Omental fat pad (tissue), 4 donors: ENCODE results near the gene TCEA3. TPM values are rescaled to one million over a fixed set of nuclear protein-coding genes. Genes with fewer than 3 reads are reported as not detected.

Experiments used
- ATAC-seq: fragments of 150-250 bp; one replicate; pipeline ENCODE4 v1.9.1; 2016; ENCODE audit warnings: mild to moderate bottlenecking, moderate library complexity; ENCODE audit not compliant: low FRiP score
- DNase-seq: peaks from one replicate; pipeline ENCODE4 v3.0.0-alpha.2; 2019; ENCODE audit warnings: low spot score
- total RNA-seq, 4 donors: library from RNA; depleted of rRNA; stranded (reverse); fragments of >200 nt; gene quantifications; one replicate each; pipeline ENCODE4 v1.1.0, GENCODE V29; 2016
- TF ChIP-seq, protein P1 (sequence below), 3 donors: fragments of 450-650 bp; IDR thresholded peaks; one replicate each; pipeline ENCODE4 v1.5.1; 2016 to 2017; ENCODE audit warnings: antibody characterized with exemption in 3 of 3, mild to moderate bottlenecking in 3 of 3, moderate library complexity in 2 of 3

The TCEA3 gene
- total RNA-seq: 10 to 100 TPM in 1 of 4 donors, 1 to 10 TPM in 3; 5.0 to 13.2 (median 7.5) TPM

DNA sequence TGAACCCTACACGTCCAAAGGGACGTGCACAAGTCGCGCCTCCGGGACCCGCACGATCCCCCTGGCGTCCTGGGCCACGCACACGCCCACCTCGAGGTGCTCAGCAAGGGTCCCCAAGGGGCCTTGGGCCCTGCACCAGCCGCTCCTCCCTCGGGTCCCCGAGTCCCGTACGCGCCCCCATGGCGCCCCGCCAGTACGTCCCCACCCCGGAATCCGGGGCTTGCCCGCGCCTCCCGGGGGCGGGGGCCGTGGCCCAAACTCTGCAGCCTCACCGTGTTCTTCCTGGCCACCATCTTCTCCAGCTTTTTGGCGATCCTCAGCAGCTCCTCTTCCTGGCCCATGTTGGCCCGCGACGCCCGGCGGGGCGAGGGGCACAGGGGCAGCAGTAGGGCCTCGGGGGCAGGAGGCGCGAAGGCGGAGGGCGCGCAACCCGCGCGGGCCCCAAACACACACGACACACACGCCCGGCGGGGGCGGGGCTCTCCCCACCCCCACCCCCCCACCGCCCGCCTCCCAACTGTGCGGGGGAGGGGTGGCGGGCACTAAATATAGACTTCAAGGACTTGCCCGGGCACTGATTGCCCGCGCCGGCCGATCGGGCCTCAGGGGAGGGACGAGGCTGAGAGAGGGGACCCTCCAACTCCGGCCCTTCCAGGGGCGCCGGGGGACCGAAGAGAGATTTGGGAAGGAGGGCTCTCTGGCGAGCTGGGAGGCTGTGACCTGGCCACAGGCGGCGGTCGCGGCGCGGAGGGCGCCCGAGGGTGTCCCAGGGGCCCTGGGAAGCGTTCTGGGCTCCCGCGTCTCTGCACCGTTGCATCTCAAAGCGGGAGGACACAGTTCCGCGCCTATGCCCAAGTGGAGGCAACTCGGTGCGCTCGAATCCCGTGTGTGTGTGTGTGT lies at the start of gene TCEA3:
Gene TCEA3, minus strand, starts transcription at position 456 of the 900 bp plus-strand sequence. Its CDS starts 115 bp downstream, at position 341.
- TF ChIP-seq, protein P1, sequence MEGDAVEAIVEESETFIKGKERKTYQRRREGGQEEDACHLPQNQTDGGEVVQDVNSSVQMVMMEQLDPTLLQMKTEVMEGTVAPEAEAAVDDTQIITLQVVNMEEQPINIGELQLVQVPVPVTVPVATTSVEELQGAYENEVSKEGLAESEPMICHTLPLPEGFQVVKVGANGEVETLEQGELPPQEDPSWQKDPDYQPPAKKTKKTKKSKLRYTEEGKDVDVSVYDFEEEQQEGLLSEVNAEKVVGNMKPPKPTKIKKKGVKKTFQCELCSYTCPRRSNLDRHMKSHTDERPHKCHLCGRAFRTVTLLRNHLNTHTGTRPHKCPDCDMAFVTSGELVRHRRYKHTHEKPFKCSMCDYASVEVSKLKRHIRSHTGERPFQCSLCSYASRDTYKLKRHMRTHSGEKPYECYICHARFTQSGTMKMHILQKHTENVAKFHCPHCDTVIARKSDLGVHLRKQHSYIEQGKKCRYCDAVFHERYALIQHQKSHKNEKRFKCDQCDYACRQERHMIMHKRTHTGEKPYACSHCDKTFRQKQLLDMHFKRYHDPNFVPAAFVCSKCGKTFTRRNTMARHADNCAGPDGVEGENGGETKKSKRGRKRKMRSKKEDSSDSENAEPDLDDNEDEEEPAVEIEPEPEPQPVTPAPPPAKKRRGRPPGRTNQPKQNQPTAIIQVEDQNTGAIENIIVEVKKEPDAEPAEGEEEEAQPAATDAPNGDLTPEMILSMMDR (IDR thresholded peaks at IDR 0.05): no peak
- no peak for DNase-seq
- ATAC-seq: peak; percentile 26

DNA sequence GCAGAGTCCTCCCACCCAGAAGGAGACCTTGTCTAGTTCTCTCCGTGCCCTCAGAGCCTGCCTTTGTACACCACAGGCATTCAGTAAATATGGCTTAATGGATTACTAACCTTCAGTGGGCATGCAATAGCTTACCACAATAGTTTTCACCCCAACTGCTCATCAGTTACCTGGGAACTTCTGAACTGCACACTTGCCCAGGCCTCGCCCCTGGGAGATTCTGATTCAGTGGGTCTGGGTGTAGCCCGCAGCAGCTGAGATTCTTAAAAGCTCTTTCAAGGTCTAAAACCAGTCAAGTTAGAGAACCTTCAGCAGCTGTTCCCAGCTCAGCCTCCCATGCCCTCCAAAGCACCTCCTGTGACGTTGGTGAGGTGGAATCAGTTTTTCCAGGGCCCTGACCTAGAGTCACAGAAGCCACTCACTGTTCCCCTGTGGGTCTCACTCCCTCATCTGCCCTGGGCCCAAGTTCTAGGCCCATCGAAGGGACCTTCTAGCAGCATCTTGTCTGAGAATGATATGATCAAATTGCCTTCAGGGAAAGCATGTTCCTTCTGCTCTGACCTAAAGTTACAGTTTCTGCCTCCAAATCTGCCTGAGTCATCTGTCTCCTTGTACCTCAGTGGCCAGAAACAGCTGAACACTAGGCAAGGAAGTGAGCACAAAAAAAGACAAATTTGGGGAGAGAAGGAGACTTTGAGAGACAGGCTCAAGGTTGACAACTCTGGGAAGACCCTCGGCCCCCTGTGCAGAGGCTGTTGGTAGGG lies 48.7 kb upstream of the TCEA3 start:
- ATAC-seq (no peak), DNase-seq (no peak)
- TF ChIP-seq, protein P1 (IDR thresholded peaks at IDR 0.05): no peak

DNA sequence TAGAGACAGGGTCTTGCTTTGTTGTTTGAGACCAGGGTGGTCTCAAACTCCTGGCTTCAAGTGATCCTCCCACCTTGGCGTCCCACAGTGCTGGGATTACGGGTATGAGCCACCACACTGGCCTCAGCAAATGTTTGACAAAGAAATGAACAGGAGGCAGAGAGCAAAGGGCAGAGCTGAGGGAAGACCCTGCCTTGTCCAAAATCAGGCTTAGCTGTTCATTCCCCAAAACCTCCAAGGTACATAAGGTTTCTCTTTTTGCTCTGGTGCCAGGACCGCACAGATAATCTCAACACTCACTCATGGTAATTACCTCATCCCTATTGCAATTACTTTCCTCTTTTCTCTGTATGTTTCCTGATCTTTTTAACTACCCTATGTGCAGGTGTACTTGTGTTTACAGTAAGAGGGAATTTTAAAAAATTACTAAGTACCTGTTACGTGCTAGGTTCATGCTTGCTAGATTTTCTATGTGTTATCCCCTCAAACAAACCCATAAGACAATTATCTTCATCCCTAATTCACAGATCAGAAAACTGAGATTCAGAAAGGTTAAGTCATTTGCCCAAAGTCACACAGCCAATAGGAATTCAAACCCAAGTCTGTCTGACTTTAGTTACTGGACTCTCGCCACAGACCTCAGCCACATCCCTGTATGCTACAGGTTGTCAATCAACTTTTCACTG lies 47.9 kb upstream of the TCEA3 start:
- DNase-seq (no peak), ATAC-seq (no peak)
- TF ChIP-seq, protein P1 (IDR thresholded peaks at IDR 0.05): no peak

DNA sequence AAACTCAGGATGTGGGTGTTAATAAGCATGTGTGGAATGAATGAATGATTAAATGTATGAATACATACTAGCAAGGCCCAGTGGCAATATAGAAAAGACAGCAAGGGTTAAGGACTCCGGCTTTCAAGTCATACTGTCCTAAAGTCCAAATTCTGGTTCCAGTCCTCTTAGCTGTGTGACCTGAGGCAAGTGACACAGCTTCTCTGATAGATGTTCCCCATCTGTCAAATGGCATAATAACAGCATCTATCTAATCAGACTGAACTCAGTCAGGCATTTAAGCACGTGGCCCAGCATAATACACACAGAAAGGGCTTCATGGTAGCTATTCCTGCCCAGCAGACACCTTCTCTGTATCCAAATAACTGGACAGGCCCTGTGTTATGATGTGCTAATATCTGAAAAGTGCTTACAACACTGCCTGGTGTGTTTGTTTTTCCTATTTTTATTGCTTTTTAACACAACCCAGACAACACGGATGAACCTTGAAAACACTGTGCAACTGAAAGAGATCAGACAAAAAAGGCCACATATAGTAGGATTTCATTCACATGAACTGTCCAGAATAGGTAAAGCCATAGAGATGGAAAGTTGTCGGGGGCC lies 47.0 kb upstream of the TCEA3 start:
- TF ChIP-seq, protein P1 (IDR thresholded peaks at IDR 0.05): no peak
- ATAC-seq (no peak), DNase-seq (no peak)

DNA sequence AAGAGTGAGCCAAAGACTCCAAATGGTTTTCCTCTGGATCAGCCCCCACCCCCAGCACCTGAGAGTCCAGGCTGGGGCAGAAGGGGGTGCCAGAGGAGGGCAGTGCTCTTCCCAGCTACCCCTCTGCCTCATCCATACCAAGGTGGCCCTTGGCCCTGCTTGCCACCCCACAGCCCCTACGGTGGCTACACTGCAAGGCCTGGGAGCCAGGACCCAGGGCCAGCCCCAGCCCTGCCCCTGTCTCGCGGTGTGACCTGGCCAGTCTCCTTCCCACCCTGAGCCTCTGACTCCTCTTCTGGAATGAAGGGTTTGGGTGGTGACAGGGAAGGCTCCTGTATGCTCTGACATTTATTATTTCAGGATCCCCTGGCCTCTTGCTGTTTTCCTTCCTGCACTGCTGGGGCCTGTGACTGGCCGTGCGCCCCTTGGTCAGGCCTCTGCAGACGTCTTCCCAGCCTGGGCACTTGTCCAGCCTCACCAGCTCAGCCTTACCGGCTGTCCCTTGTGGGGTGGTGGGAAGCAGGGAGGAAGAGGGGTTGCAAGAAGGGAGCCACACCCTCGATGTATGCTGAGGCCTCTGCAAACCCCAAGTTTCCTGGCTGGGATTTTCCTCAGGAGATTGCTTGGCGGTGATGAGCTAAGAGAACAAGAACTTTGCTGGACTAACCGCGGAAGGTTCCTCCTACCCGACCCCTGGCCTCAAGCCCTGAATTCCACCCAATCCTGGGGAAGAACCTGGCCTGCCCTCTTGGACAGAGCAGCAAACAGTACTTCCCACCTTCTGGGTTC lies 45.9 kb upstream of the TCEA3 start:
- no peak for DNase-seq
- peak; percentile 78 for ATAC-seq
- TF ChIP-seq, protein P1 (IDR thresholded peaks at IDR 0.05): no peak
